ENCODE data around the gene UBE2R2.
"Not testable (repeated sequence)": the region's sequence is repeated elsewhere in the genome, so short reads cannot be mapped to it uniquely, and the experiment has no call there.

GRCh38 chr9:33801943-33802500 lies 14.9 kb upstream of the UBE2R2 start:
- not testable (repeated sequence) for TF ChIP-seq CTCF, POLR2A, POLR2AphosphoS5 (IDR thresholded peaks at IDR 0.05)

Measured in breast epithelium (tissue), 3 donors.